Hippocampal formation (tissue), 2 donors: ENCODE results near the gene MVB12A.

Experiments used
- DNase-seq, 2 donors: peaks; one replicate each; lab custom pipeline; 2025; lab: John Stamatoyannopoulos, UW

The MVB12A gene

GRCh38 chr19:17404621-17405249, 15.1 kb upstream of the MVB12A start:
- no peak for DNase-seq

DNA sequence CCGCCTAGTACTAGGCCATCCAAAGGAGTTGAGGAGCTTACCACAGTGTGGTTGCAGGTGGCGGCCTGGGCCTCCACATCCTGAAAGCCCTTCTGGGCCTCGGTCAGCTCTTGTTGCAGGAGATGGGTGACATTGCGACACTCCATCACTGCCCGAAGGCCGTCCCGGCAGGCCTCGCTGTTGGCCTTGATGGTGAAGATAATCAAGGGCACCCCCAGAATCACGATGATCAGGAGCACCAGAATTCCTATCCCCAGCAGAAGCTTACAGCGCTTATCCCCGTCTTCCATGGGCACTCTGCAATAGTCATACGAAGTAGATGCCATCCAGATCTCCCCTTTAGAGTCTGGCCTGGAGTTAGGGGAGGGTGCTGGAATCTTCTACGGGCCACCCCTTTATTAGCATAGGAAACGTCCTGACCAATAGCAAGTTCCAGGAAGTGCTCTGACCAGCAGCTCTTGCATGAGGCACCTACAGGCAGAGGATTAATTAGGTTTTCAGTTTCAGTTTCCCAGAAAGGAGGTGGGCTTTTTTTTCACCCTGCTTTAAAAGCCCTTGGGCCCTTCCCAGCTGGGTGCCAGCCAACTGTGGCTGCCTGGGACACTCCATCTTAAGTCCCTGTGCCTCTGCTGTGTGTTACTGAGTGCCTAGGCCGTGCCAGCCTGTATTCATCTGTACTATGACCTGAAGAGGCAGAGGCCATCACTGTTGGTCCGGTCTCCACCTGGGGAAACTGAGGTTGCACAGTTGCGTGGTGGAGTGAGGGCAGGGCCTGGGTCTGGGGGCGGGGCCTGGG, 14.4 kb upstream of the MVB12A start, which contains the start of gene BST2:
BST2 (minus strand) TSS at position 381 of the 796 bp plus-strand sequence; CDS start at position 326, 55 bp downstream.
- DNase-seq, result peak; percentile 12 to 19

GRCh38 chr19:17406046-17406886, 13.6 kb upstream of the MVB12A start:
- DNase-seq, result peak in 1 of 2 donors; percentile 19

- no peak for DNase-seq
Measured at GRCh38 chr19:17406887-17407196, 13.0 kb upstream of the MVB12A start.

DNA sequence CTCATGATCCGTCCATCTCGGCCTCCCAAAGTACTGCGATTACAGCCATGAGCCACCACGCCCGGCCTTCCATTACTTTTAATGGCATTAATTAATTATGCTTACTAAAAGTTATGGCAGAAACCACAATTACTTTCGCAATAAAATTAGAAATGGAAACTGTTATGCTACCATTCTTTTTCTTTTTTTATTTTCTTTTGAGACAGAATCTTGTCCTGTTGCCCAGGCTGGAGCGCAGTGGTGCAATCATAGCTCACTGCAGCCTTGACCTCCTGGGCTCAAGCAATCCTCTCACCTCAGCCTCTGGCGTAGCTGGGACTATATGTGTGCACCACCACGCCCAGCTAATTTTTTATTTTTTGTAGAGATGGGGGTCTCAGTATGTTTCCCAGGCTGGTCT, 9.9 kb upstream of the MVB12A start:
- DNase-seq, result no peak

- no peak for DNase-seq
Measured at GRCh38 chr19:17411801-17412200, 8.0 kb upstream of the MVB12A start.

DNA sequence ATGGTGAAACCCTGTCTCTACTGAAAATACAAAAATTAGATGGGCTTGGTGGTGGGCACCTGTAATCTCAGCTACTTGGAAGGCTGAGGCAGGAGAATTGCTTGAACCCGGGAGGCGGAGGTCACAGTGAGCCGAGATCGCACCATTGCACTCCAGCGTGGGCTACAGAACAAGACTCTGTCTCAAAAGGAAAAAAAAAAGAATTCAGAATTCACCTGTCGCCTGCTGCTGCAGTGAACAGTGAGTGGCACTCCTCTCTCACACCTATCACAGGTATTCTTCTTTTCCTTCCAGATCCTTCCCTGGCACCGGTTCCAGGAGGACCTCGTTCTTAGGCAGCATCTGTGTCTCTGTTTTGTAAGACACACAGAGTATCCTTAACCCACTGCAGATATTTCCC, 5.8 kb upstream of the MVB12A start:
- no peak for DNase-seq

DNA sequence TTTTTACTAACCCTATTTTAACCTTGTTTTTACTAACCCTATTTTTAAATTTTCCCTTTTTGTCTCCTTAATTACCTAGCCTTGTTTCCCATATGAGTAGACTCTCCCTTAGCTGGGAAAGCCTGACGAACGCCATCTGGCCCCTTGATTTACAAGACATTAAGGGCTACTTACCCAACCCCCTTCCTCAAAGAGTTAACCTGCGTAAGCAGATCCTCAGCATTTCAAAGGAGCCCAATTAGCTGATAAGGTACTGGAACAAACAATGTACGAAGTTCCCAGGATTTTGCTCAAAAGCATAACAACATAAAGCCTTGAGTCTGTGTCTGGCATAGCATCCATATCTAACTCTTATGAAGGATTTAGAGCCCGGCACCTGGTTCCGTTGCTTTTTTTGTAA, 4.7 kb upstream of the MVB12A start:
- no peak for DNase-seq

- no peak for DNase-seq
Measured at GRCh38 chr19:17418710-17419109, 1.1 kb upstream of the MVB12A start.

GRCh38 chr19:17419154-17419620, 660 bp upstream of the MVB12A start:
- no peak for DNase-seq

GRCh38 chr19:17420475-17420924, 653 bp downstream of the MVB12A start:
- DNase-seq, result no peak

GRCh38 chr19:17421942-17422341, 2.1 kb downstream of the MVB12A start:
- DNase-seq, result no peak

DNA sequence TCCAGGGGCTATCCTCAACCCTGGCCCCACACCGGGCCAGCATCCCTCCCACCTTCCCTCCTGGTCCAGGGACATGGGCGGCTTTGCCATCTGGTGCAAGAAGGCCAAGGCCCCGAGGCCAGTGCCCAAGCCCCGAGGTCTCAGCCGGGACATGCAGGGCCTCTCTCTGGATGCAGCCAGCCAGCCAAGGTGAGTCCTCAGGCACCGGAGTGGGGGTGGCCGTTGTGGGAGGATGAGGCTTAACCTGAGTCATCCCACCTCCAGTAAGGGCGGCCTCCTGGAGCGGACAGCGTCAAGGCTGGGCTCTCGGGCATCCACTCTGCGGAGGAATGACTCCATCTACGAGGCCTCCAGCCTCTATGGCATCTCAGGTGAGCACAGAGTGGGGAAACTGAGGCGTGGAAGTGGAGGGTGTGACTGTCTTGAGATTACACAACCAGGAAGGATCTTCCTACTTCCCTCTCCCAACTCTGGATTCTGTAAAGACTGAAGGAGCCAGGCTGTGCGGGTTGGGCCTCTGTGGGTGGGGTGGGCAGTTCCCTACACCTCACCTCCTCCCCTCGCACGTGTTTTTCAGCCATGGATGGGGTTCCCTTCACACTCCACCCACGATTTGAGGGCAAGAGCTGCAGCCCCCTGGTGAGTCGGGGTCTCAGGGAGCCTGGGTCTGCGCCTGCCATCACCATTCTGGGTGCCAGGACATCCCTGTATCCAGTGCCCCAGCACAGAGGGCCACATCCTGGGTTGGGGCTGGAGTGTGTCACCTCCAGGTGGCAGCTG, 3.8 kb downstream of the MVB12A start:
- DNase-seq, result no peak

DNA sequence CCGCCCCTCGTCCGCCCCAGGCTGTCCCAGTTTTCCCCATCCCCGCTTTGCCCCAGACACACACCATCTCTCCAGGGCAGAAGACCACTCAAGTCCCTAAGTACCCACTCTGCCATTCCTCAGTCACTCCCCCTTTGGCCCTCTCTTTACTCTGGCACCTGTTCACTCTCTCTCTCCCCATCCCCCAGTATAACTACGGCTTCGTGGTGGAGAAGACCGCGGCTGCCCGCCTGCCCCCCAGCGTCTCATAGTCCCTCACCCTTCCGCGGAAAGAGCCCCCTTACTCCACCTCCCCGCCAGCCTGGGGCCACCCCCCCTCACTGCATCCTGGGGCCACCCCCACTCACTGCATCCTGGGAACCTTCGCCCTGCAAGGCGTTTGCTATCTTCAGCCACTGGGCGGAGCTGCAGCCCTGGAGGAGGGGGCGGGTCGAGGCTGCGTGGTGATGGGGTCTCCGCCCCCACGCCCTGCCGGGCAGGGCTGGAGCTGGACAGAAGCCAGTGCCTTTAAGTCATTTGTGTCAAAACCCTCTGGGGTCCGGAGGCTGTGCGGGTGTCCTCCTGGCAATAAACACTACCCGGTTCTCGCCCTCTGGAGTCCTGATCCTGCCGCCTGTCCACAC, 5.0 kb downstream of the MVB12A start:
- no peak for DNase-seq

- DNase-seq, result no peak
Measured at GRCh38 chr19:17429641-17430113, 9.8 kb downstream of the MVB12A start.

GRCh38 chr19:17431417-17431816, 11.6 kb downstream of the MVB12A start:
- no peak for DNase-seq

- DNase-seq, result no peak
Measured at GRCh38 chr19:17435218-17435617, 15.4 kb downstream of the MVB12A start.

- no peak for DNase-seq
Measured at GRCh38 chr19:17436094-17436873, 16.4 kb downstream of the MVB12A start.

DNA sequence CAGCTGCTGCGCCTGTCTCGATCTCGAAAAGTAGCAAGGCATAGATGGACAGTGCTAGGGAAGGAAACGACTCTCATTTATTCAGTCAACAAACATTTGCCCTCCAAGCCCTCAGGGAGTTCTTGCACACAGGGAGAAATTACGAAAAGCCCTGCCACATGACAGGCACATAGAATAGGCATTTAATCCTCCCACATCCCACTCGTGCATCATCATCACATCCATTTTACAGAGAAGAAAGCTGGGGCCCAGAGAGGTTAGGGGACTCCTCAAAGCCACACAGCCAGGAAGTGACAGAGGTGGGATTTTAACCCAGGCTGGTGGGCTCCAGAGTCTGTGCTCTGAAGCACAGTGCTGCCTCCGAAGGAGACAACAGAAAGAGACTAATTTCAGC, 17.0 kb downstream of the MVB12A start:
- no peak for DNase-seq
